Skin of body (tissue), 2 donors: ENCODE results near the gene NDUFA13. TPM values are rescaled to one million over a fixed set of nuclear protein-coding genes. Genes with fewer than 3 reads are reported as not detected.

ENCODE experiments used
- DNase-seq: peaks from one replicate; lab custom pipeline; 2025; lab: John Stamatoyannopoulos, UW
- total RNA-seq: library from RNA; depleted of rRNA; stranded (reverse); fragments of >200 nt; gene quantifications from one replicate; pipeline ENCODE4 v1.2.3, GENCODE V29; 2014

The NDUFA13 gene
- total RNA-seq, 1 donor from 2014 or later, result 102 TPM

- peak; percentile 52 for DNase-seq
Measured at GRCh38 chr19:19531951-19532805, 16.2 kb downstream of the NDUFA13 start.

- DNase-seq, result no peak
Measured at GRCh38 chr19:19532806-19533701, 17.0 kb downstream of the NDUFA13 start.

- DNase-seq, result no peak
Measured at GRCh38 chr19:19533841-19534240, 17.8 kb downstream of the NDUFA13 start.

GRCh38 chr19:19534556-19535265, 18.7 kb downstream of the NDUFA13 start:
- DNase-seq, result no peak

- DNase-seq, result no peak
Measured at GRCh38 chr19:19535311-19536191, 19.5 kb downstream of the NDUFA13 start.

GRCh38 chr19:19537075-19538048, 21.3 kb downstream of the NDUFA13 start:
- DNase-seq, result no peak

DNA sequence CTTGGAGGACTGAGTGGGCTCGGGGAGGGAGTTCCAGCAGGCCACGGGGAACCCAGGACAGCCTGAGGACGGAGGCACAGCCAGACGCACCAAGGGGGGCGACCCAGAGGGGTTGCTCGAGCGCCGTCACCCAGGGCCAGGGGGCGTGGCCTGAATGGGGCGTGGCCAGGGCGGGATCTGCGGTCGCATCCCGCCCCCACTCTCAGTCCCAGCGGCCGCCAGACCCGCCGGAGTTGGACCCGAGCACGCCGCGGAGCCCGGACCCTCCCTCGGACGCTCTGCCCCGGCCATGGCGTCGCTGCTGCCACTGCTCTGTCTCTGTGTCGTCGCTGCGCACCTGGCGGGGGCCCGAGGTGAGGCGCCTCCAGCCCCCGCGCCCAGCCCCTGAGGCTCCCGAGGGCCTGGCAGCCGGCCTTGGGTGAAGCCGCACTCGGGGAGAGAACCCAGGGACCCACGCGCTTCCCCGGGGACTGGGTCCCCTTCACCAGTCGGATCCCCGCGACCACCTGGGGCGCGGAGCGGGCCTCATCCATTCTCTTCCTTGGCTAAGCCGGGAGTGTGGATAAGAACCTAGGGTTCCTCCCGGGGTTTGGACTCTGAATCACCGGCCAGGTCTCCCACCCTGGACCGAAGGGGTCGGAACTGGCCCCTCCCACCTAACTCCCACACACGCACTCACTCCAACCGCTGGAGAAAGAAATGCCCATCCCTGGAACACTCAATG, 22.2 kb downstream of the NDUFA13 start, which contains the start of gene CILP2:
Gene CILP2, plus strand, starts transcription at position 205 of the 724 bp plus-strand sequence. Its CDS starts 85 bp downstream, at position 290.
- DNase-seq, result no peak

- no peak for DNase-seq
Measured at GRCh38 chr19:19538785-19539166, 22.8 kb downstream of the NDUFA13 start.

- DNase-seq, result no peak
Measured at GRCh38 chr19:19539698-19540063, 23.7 kb downstream of the NDUFA13 start.

DNA sequence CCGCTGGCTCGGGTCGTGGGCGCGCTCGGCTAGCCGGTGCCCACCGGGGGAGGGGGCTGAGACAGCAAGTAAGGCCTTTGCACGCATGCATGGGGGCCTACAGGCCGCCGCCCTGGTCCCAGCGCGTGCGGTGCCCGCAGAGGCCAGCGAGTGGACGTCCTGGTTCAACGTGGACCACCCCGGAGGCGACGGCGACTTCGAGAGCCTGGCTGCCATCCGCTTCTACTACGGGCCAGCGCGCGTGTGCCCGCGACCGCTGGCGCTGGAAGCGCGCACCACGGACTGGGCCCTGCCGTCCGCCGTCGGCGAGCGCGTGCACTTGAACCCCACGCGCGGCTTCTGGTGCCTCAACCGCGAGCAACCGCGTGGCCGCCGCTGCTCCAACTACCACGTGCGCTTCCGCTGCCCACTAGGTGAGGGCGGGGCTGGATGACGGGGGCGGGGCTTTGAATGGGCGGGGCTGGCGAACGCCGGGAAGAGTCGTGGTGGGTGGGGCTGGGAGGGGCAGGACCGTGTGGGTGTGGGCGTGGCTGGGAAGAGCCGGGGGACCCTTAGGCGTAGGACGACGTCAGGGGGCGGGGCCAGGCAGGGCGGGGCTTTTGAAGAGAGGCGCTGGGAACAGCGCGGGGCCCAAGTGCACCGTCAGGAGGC, 24.2 kb downstream of the NDUFA13 start:
- peak; percentile 27 for DNase-seq

GRCh38 chr19:19540715-19541515, 24.9 kb downstream of the NDUFA13 start:
- DNase-seq, result no peak

DNA sequence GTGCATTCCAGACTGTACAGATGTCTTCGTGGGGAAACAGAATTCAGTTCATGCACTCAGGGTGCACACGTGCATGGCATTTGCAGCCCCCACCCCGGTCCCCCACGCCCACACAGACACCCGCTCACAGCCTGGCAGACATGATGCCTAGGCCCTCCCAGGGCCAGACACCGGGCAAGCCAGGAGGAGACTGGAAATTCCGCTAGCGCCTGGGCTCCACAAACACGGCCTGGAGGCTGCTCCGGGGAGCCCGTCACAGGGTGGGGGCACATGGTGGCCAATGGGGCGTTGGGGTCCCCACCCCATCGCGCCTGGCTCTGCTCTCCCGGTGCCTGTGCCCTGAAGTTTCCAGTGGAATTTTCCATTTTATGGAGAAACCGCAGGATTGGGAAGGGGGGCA, 25.6 kb downstream of the NDUFA13 start:
- no peak for DNase-seq

DNA sequence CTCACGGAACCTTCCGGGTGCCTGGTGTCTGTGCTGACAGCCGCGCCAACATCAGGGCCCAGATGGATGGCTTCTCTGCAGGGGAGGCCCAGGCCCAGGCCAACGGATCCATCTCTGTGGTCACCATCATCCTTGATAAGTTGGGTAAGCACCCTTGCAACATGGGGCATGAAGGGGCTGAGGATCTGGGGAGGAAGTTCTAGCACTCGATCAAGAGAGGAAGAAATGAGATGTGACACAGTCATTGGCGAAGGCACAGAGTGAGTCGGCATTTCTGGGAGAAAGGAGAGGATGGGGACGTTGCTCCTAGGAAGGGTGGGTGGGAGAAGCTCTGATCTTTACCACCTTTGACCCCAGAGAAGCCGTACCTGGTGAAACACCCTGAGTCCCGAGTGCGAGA, 26.5 kb downstream of the NDUFA13 start:
- no peak for DNase-seq

DNA sequence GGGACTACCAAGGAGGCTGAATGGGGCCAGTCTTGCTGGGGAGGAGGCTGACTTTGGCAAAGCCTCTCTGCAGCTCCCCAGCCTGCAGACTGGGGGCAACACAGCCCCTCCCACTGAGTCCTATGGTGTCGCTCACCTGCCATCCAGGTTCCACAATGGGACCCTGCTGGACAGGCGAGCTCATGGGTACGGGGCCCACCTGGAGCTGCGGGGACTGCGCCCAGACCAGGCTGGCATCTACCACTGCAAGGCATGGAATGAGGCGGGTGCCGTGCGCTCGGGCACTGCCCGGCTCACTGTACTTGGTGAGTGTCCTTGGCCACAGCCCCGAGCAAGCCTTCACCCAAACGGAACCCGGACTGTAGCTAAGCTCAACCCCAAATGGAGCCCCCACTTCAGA, 27.1 kb downstream of the NDUFA13 start:
- no peak for DNase-seq

GRCh38 chr19:19543640-19544039, 27.6 kb downstream of the NDUFA13 start:
- no peak for DNase-seq

DNA sequence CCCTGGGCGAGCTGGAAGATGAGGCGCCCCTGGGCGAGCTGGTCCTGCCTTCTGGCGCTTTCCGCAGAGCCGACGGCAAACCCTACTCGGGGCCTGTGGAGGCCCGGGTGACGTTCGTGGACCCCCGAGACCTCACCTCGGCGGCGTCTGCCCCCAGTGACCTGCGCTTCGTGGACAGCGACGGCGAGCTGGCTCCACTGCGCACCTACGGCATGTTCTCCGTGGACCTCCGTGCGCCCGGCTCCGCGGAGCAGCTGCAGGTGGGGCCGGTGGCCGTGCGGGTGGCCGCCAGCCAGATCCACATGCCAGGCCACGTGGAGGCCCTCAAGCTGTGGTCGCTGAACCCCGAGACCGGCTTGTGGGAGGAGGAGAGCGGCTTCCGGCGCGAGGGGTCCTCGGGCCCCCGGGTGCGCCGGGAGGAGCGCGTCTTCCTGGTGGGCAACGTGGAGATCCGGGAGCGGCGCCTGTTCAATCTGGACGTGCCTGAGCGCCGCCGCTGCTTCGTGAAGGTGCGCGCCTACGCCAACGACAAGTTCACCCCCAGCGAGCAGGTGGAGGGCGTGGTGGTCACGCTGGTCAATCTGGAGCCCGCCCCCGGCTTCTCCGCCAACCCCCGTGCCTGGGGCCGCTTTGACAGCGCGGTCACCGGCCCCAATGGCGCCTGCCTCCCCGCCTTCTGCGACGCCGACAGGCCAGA, 28.4 kb downstream of the NDUFA13 start:
- no peak for DNase-seq
